ENCODE measurements around the gene RAB5A. TPM values are rescaled to one million over a fixed set of nuclear protein-coding genes. Genes with fewer than 3 reads are reported as not detected.
"Not testable (repeated sequence)": the region's sequence is repeated elsewhere in the genome, so short reads cannot be mapped to it uniquely, and the experiment has no call there.

RAB5A gene
- total RNA-seq, 1 donor from 2014 or later, result 74.2 TPM

DNA sequence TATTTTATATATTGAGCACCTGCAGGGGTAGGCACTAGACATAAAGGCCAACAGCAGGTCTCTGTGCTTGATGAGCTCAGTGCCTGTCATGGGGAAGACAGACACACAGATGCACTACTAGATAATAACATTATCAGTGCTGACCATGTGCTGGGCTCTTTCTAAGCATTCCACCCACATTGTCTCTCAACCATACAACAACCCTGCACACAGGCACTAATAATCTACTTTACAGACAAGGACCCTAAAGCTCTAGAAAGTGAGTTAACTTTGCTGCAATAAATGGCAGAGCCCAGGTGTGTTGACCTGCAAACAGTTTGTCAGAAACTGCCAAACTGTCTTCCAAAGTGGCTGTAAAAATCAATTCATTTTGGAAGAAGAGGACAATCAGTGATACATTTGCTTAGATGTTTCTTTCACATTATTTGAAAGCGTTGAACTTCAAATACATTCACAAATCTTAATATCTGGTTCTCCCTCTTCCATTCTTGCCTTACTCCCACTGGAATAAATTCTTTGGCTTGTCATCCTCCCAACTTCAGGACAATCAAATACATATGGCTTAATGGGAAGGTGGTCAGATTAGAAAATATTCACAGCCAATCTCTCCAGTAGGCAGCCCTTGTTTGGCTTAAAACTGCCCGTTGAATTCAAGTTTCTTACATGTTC lies 76.2 kb downstream of the RAB5A start:
- DNase-seq (ENCODE audit: low spot score in 2 of 2) (no peak), FAIRE-seq (no peak)

DNA sequence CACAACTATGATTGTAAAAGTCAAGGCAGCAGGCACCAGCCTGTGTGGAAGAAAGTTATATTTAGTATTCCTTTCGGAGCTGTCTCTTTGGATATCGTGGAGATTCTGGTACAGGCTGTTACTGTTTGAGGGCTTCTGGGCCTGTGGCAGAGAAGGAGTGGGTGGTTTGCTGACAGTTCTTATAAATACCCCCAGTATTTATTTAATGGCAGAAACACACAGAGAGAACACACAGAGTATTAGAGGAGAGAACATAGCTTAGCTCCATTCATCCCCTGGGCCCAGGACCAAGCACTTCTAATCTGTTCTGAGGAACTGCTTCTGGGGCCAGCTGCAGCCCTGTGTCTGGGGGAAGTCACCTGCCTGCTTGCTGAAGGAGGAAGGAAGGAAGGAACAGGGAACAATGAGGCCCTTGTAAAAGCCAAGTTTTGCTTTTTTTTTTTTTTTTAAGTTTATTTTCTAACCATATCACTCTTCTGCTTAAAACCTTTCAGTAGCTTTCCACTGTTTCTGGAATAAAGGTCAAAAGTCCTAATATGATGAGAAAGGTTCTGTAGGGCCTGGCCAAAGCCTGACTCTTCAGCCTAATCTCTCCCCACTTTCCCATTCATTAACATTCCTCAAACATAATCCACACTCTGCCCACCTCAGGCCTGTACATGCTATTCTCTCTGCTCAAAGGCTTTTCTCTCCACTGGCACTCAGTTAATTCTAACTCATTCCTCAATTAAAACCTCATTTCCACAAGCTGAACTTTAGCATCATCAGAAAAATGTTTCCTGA lies 76.9 kb downstream of the RAB5A start:
- DNase-seq (ENCODE audit: low spot score in 2 of 2) (no peak), FAIRE-seq (no peak)

DNA sequence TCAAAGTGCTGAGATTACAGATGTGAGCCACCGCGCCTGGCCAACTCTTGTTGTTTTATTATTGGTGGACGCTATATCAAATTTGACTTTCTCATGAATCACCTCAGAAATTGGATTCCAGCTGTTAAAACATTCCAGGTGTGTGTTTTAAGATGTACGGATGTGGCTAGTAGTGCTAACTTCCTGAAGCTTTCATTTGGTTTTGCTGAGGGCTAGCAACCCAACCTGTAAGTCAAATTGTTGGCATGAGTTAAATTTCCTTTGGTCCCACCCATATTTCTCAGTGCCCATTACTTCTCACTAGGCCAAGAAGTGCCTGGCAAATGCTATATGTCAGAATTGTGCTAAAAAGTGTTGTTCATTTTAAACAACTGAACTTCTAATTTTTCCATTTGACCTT lies 80.2 kb downstream of the RAB5A start:
- DNase-seq (ENCODE audit: low spot score in 2 of 2), result no peak
- FAIRE-seq, result no peak

DNA sequence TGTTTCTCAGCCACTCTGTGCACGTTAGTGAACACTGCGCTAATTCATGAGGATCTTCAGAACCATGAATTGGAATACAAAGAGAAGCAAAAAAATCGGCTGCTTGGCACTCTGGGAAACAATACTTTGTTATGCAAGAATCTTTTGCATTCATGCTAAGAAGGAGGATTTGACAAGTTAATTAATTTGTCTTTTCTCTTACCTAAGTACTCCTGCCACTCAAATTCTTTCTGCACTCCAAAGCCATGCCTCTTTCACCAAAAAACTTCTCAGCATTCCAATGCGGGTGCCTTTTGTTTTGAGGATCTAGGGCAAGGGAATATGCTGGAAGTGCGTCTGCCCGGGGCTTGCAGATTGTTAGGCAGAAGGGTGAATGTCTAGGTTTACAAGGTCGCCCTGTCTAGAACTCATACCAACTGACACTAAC lies 82.0 kb downstream of the RAB5A start:
- FAIRE-seq (no peak), DNase-seq (ENCODE audit: low spot score in 2 of 2) (no peak)

DNA sequence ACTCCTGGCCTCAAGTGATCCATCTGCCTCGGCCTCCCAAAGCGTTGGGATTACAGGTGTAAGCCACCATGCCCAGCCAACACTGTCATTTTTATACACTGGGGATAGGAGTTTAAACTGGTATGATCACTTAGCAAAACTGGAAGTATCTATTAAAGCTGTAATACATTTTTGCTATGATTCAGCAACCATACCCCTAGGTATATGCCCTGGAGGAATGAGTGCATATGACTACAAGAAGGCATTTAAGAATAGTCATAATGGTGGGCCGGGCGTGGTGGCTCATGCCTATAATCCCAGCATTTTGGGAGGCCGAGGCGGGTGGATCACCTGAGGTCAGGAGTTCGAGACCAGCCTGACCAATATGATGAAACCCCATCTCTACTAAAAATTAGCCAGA lies 85.0 kb downstream of the RAB5A start:
- not testable (repeated sequence) for DNase-seq (ENCODE audit: low spot score in 2 of 2); FAIRE-seq

Small RNA genes lying within 50 kb of the gene (small RNA-seq; reads per million reads assigned to genes)
- not detected for gene RNU4-85P
- gene RPL39P18, result not detected

Other genes starting within 250 kb of the RAB5A start
- 0.41 TPM for gene EFHB, start 12.9 kb upstream of the RAB5A start, total RNA-seq
- gene PP2D1, start 65.2 kb downstream of the RAB5A start, total RNA-seq, result not detected
- 10.2 TPM for gene KAT2B, start 93.3 kb downstream of the RAB5A start, total RNA-seq
- 1.6 TPM for gene SGO1, start 239.1 kb downstream of the RAB5A start, total RNA-seq

Measured in frontal cortex (tissue), 4 donors.